ENCODE measurements around the gene BCAS1.

BCAS1 gene

DNA sequence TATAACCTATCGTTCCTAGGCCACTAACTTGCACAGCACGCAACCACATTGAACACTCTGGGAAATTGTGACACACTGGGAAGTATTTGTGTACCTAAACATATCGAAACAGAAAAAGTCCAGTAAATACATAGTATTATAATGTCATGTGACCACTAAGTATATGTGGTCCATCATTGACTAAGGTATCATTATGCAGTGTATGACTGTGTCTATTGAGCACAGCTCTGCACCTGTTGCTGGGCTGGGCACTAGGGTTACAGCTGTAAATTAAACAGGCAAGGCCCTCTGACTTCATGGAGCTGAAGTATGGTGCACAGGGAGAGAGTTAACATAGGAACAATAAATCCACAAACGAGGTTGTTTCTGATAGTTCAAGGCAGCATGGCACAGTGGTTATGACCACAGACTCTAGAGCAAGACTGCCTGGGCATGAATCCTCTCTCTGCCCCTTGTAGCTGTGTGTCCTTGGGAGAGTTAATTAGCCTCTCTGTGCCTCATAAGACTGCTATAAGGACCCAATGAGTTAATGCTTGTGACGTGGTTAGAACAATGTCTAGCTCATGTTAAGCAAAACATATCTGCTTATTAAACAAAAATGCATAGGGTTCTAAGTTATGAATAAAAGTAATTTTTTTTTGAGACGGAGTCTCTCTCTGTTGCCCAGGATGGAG is 10.6 kb downstream of the BCAS1 start:
- no peak for DNase-seq (ENCODE audit: low read depth)
- TF ChIP-seq MYC (IDR thresholded peaks at IDR 0.05; ENCODE audit: low read depth, low read length) (no peak), POLR2A (IDR thresholded peaks at IDR 0.05; ENCODE audit: extremely low read depth, insufficient read length) (no peak)
- TF ChIP-seq, protein P1, sequence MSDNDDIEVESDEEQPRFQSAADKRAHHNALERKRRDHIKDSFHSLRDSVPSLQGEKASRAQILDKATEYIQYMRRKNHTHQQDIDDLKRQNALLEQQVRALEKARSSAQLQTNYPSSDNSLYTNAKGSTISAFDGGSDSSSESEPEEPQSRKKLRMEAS (IDR thresholded peaks at IDR 0.05; ENCODE audit: low read depth, low read length) = no peak
- TF ChIP-seq, protein P2, sequence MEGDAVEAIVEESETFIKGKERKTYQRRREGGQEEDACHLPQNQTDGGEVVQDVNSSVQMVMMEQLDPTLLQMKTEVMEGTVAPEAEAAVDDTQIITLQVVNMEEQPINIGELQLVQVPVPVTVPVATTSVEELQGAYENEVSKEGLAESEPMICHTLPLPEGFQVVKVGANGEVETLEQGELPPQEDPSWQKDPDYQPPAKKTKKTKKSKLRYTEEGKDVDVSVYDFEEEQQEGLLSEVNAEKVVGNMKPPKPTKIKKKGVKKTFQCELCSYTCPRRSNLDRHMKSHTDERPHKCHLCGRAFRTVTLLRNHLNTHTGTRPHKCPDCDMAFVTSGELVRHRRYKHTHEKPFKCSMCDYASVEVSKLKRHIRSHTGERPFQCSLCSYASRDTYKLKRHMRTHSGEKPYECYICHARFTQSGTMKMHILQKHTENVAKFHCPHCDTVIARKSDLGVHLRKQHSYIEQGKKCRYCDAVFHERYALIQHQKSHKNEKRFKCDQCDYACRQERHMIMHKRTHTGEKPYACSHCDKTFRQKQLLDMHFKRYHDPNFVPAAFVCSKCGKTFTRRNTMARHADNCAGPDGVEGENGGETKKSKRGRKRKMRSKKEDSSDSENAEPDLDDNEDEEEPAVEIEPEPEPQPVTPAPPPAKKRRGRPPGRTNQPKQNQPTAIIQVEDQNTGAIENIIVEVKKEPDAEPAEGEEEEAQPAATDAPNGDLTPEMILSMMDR (IDR thresholded peaks at IDR 0.05; ENCODE audit: low read depth, low read length) = no peak
- H3K4me3 ChIP-seq (ENCODE audit: low read depth, low read length) = no peak overlapping the region

- H3K4me3 ChIP-seq (ENCODE audit: low read depth, low read length) = no peak overlapping the region
- no peak for TF ChIP-seq POLR2A (IDR thresholded peaks at IDR 0.05; ENCODE audit: extremely low read depth, insufficient read length)
- TF ChIP-seq, protein P2 (IDR thresholded peaks at IDR 0.05; ENCODE audit: low read depth, low read length) = no peak
- TF ChIP-seq MYC (IDR thresholded peaks at IDR 0.05; ENCODE audit: low read depth, low read length) = no peak
- TF ChIP-seq, protein P1 (IDR thresholded peaks at IDR 0.05; ENCODE audit: low read depth, low read length) = no peak
- DNase-seq (ENCODE audit: low read depth) = no peak
Measured at GRCh38 chr20:54058420-54059139, 11.8 kb downstream of the BCAS1 start.

DNA sequence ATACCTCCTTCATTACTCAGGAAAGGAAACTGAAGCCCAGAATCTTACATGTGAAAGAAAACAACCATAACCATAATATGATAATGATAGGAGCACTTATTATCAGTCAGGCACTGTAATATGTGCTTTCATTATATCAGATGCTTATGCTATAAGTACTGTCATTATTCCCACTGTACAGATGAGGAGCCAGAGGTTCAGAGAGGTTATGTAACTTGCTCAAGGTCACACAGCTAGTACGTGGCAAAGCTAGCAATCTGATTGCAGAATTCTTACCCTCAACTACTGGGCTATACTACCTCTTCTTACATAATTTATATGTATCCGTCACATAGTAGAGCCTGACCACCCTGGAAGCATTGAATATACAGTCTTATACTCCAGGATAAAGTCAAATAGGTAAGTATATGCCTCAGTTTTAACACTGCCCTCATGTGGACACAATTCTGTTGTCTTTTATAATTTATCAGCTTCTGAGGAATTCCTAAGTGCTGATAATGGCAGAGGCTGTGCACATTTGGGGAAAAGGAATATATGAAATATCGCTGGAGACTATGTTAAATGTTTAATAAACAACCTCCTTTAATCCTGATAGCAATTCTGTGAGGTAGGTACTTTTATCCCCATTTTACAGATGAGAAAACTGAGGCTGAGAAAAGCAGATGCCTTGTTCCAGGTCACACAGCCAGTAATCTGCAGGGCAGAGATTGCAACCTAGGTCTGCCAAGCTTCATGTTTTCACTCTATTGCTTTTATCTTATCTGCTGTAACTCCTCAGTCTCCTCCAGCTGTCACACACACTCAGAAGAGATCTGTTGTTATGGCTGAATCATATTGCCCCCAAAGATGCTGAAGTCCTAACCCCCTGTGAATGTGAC is 13.4 kb downstream of the BCAS1 start:
- DNase-seq (ENCODE audit: low read depth) = no peak
- no peak overlapping the region for H3K4me3 ChIP-seq (ENCODE audit: low read depth, low read length)
- TF ChIP-seq, protein P2 (IDR thresholded peaks at IDR 0.05; ENCODE audit: low read depth, low read length) = no peak
- TF ChIP-seq MYC (IDR thresholded peaks at IDR 0.05; ENCODE audit: low read depth, low read length) = no peak
- TF ChIP-seq POLR2A (IDR thresholded peaks at IDR 0.05; ENCODE audit: extremely low read depth, insufficient read length) = no peak
- TF ChIP-seq, protein P1 (IDR thresholded peaks at IDR 0.05; ENCODE audit: low read depth, low read length) = no peak

DNA sequence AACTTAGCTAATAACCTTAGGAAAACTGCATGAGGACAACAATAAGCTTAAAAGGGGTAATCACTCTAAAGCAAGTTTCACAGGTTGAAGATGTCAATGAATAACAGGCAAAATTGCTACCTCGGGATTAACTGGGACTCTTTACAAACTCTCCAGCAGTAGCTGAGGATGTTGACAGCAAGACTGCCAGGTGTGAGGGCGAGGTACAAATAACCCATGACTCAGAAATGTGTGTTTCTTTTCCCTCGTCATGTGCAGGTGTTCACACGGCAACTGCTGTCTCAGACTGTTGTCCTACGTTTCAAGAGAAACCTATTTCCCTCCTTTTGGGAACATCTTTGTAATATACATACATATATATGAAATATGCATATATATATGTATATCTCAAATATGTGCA is 15.9 kb downstream of the BCAS1 start:
- H3K4me3 ChIP-seq (ENCODE audit: low read depth, low read length) = no peak overlapping the region
- no peak for DNase-seq (ENCODE audit: low read depth)
- TF ChIP-seq, protein P1 (IDR thresholded peaks at IDR 0.05; ENCODE audit: low read depth, low read length) = no peak
- TF ChIP-seq, protein P2 (IDR thresholded peaks at IDR 0.05; ENCODE audit: low read depth, low read length) = no peak
- TF ChIP-seq MYC (IDR thresholded peaks at IDR 0.05; ENCODE audit: low read depth, low read length) = no peak
- TF ChIP-seq POLR2A (IDR thresholded peaks at IDR 0.05; ENCODE audit: extremely low read depth, insufficient read length) = no peak

DNA sequence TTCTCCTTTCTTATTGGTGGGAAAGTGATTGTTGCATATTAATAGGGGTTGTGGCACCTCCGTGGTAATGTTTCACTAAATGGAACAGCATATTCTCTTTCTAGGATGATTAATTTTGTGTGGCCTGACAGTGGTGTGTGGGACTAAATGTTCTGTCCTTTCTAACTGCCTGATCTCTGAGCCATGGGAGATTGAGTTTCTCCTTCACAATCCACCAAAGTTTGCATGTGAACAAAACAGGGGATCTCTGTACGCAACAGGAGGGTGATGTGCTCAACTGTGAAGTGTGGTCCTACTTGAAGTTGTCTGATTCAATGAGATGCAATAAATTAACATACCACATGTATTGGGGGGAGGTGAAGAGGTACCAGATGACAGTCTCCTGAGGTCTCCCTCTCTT is 19.3 kb downstream of the BCAS1 start:
- no peak for TF ChIP-seq MYC (IDR thresholded peaks at IDR 0.05; ENCODE audit: low read depth, low read length)
- TF ChIP-seq, protein P1 (IDR thresholded peaks at IDR 0.05; ENCODE audit: low read depth, low read length) = no peak
- no peak for TF ChIP-seq POLR2A (IDR thresholded peaks at IDR 0.05; ENCODE audit: extremely low read depth, insufficient read length)
- TF ChIP-seq, protein P2 (IDR thresholded peaks at IDR 0.05; ENCODE audit: low read depth, low read length) = no peak
- no peak overlapping the region for H3K4me3 ChIP-seq (ENCODE audit: low read depth, low read length)
- no peak for DNase-seq (ENCODE audit: low read depth)

Data from NB4 (cell line).